DOHH2 (cell line): Measurements from ENCODE around the gene TSHZ3.

Experiments used
- H3F3A ChIP-seq: fragments of 200-600 bp; sonication (generic), shearing (Covaris generic); 2 replicates; pipeline ENCODE4 v1.6.0; 2016; ENCODE audit warnings: antibody characterized with exemption, mild to moderate bottlenecking; ENCODE audit not compliant: control insufficient read depth, insufficient read depth
- H3K27ac ChIP-seq: fragments of 200-600 bp; sonication (generic); 2 replicates; pipeline ENCODE4 v1.5.1; 2014; ENCODE audit warnings: low read depth, mild to moderate bottlenecking, low read length, moderate library complexity
- H3K27me3 ChIP-seq: fragments of 200-600 bp; sonication (generic); 2 replicates; pipeline ENCODE4 v1.6.1; 2014; ENCODE audit warnings: mild to moderate bottlenecking, low read length, mixed read lengths; ENCODE audit not compliant: control insufficient read depth
- H3K36me3 ChIP-seq: fragments of 200-600 bp; sonication (generic); 2 replicates; pipeline ENCODE4 v1.6.1; 2014; ENCODE audit warnings: mild to moderate bottlenecking, low read length, moderate library complexity, mixed read lengths; ENCODE audit not compliant: control insufficient read depth
- H3K4me1 ChIP-seq: fragments of 200-600 bp; sonication (generic); 2 replicates; pipeline ENCODE4 v1.6.1; 2014; ENCODE audit warnings: mild to moderate bottlenecking, low read length, mixed read lengths; ENCODE audit not compliant: control insufficient read depth
- H3K4me2 ChIP-seq: fragments of 200-600 bp; sonication (generic); 2 replicates; pipeline ENCODE4 v1.6.0; 2014; ENCODE audit warnings: mild to moderate bottlenecking, low read length, moderate library complexity
- H3K4me3 ChIP-seq: fragments of 200-600 bp; sonication (generic); 2 replicates; pipeline ENCODE4 v1.5.1; 2014; ENCODE audit warnings: mild to moderate bottlenecking, low read length, mixed read lengths
- H3K79me2 ChIP-seq: fragments of 200-600 bp; sonication (generic); 2 replicates; pipeline ENCODE4 v1.6.1; 2014; ENCODE audit warnings: mild to moderate bottlenecking, low read length, mixed read lengths; ENCODE audit not compliant: control insufficient read depth
- H3K9me2 ChIP-seq: fragments of 200-600 bp; sonication (generic); replicated peaks from 2 replicates; pipeline ENCODE4 v1.6.1; 2014; ENCODE audit warnings: mild to moderate bottlenecking, low read length, mixed read lengths; ENCODE audit not compliant: control insufficient read depth
- H3K9me3 ChIP-seq: fragments of 200-600 bp; sonication (generic); 2 replicates; pipeline ENCODE4 v1.6.1; 2014; ENCODE audit warnings: antibody characterized with exemption, low read length, mixed read lengths; ENCODE audit not compliant: control insufficient read depth, insufficient read depth
- H4K20me1 ChIP-seq: fragments of 200-600 bp; sonication (generic); 2 replicates; pipeline ENCODE4 v1.6.0; 2014; ENCODE audit warnings: low read depth, mild to moderate bottlenecking, antibody characterized with exemption, low read length, moderate library complexity; ENCODE audit not compliant: control insufficient read depth, insufficient read depth
- EZH2phosphoT487 ChIP-seq: fragments of 200-600 bp; sonication (generic); IDR thresholded peaks from 2 replicates; pipeline ENCODE4 v1.6.1; 2017; ENCODE audit warnings: borderline replicate concordance, mild to moderate bottlenecking, antibody characterized with exemption, low read length, moderate library complexity, mixed read lengths
- TF ChIP-seq, protein P1 (sequence below): fragments of 200-600 bp; sonication (generic); IDR thresholded peaks from one replicate; pipeline ENCODE4 v1.5.1; 2014; ENCODE audit warnings: antibody characterized with exemption, mild to moderate bottlenecking, low read depth, low read length; ENCODE audit not compliant: poor library complexity, severe bottlenecking

The TSHZ3 gene

DNA sequence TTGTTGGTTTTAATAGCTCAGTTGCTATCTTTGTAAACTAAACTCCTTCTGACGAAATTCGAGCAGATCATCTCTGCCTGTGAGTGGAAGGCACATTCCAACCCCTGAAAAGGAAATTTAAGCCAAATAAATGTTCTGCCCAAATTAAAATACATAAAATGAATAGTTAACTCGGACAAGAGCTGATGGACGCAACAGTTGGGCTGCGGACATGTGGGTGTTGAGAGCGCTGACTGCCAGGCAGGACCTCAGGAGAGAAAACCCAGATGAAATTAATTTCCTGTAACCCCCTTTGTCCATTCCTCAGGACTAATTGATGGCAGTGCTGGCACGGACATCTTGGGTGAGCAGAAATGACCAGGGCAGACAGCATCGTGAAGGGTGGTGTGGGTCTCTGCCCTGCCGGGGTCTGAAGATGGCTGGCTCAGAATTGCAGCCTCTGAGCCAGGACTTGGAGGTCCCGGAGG, 86.5 kb downstream of the TSHZ3 start:
- no peaks in the 10 kb centered on the region for H4K20me1 ChIP-seq
- TF ChIP-seq, protein P1, sequence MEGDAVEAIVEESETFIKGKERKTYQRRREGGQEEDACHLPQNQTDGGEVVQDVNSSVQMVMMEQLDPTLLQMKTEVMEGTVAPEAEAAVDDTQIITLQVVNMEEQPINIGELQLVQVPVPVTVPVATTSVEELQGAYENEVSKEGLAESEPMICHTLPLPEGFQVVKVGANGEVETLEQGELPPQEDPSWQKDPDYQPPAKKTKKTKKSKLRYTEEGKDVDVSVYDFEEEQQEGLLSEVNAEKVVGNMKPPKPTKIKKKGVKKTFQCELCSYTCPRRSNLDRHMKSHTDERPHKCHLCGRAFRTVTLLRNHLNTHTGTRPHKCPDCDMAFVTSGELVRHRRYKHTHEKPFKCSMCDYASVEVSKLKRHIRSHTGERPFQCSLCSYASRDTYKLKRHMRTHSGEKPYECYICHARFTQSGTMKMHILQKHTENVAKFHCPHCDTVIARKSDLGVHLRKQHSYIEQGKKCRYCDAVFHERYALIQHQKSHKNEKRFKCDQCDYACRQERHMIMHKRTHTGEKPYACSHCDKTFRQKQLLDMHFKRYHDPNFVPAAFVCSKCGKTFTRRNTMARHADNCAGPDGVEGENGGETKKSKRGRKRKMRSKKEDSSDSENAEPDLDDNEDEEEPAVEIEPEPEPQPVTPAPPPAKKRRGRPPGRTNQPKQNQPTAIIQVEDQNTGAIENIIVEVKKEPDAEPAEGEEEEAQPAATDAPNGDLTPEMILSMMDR: no peak
- TF ChIP-seq EZH2phosphoT487: no peak
- no peaks in the 10 kb centered on the region for H3K27me3 ChIP-seq
- H3K9me3 ChIP-seq: peaks cover 5% of the 10 kb centered on the region; the same call in 1 of the 2 replicates
- no peaks in the 10 kb centered on the region for H3F3A ChIP-seq
- H3K4me1 ChIP-seq: no peaks in the 10 kb centered on the region
- H3K79me2 ChIP-seq: no peaks in the 10 kb centered on the region
- no peaks in the 10 kb centered on the region for H3K36me3 ChIP-seq
- H3K9me2 ChIP-seq: no peaks in the 10 kb centered on the region
- no peak overlapping the region for H3K27ac ChIP-seq
- H3K4me2 ChIP-seq: no peak overlapping the region
- no peak overlapping the region for H3K4me3 ChIP-seq

DNA sequence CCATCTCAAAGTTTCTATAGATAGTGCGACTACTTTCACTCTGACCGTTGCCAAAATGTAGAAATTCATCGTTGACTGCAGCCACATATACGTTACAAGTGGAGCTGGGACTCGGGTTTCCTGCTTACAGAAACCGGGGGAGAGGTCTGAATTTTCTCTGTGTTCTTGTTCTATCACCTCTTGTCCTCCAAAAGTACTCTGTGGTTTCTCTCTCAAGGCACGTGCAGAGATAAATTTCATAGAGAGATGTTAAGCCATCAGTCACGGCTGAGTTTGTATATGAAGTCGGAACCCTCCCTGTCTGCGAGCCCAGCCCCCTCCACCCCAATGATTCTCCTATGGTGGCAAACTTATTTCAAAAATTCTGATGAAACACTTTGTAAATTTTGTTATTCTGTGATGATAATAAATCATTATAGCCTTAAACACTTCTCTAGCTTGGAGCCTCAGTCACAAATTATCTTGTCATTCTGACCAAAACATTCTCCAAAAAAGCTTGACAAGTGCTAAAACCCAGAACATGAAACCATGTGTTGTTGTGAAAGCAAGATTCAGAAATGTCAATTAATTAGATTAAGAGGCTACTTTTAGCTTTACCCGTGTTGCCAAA, 87.5 kb downstream of the TSHZ3 start:
- TF ChIP-seq, protein P1: no peak
- no peak for TF ChIP-seq EZH2phosphoT487
- Histone ChIP-seq H3F3A (no peaks in the 10 kb centered on the region), H4K20me1 (no peaks in the 10 kb centered on the region), H3K9me2 (no peaks in the 10 kb centered on the region), H3K79me2 (no peaks in the 10 kb centered on the region), H3K9me3 (peaks cover 5% of the 10 kb centered on the region; the same call in 1 of the 2 replicates), H3K27ac (no peak overlapping the region), H3K36me3 (no peaks in the 10 kb centered on the region), H3K27me3 (no peaks in the 10 kb centered on the region), H3K4me3 (no peak overlapping the region), H3K4me2 (no peak overlapping the region), H3K4me1 (no peaks in the 10 kb centered on the region)

DNA sequence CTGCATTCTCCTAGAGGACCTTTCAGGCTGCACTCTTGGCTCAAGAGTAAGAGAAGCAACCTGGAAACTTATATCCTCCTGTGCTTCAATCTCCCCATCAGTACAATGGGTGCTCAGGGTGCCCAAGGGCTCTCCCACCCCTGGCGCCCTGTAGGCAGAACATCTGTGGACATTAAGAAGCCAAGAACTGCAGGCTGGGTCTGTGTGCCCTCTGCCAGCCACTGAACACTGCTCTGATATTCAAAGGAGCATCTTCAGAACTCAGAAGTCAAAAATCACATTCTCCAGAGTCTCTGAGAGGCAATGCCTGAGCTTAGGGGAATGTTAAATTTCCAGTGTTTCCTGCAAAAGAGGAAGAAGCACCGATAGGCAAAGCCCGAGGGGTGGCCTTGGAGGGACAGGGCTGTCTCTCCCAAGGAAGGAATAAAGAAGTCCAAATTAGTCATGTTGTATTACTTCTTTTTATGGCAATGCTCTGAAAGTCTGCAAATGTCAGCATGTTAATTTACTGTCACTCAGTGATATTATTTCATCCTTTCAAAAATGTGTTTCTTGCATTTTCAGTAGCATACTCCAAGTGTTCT, 88.1 kb downstream of the TSHZ3 start:
- H3K27me3 ChIP-seq: no peaks in the 10 kb centered on the region
- H4K20me1 ChIP-seq: no peaks in the 10 kb centered on the region
- H3F3A ChIP-seq: no peaks in the 10 kb centered on the region
- H3K36me3 ChIP-seq: no peaks in the 10 kb centered on the region
- no peak overlapping the region for H3K27ac ChIP-seq
- H3K9me2 ChIP-seq: no peaks in the 10 kb centered on the region
- no peaks in the 10 kb centered on the region for H3K4me1 ChIP-seq
- no peaks in the 10 kb centered on the region for H3K79me2 ChIP-seq
- H3K4me2 ChIP-seq: no peak overlapping the region
- peaks cover 5% of the 10 kb centered on the region; the same call in 1 of the 2 replicates for H3K9me3 ChIP-seq
- H3K4me3 ChIP-seq: no peak overlapping the region
- no peak for TF ChIP-seq EZH2phosphoT487
- TF ChIP-seq, protein P1: no peak
